SHP77 (cell line): Measurements from ENCODE around the gene HDAC4.
"Not testable (repeated sequence)": the region's sequence is repeated elsewhere in the genome, so short reads cannot be mapped to it uniquely, and the experiment has no call there.

Experiments used
- DNase-seq, 2 experiments: peaks; one replicate each; lab custom pipeline; 2025; lab: John Stamatoyannopoulos, UW

HDAC4 gene

DNA sequence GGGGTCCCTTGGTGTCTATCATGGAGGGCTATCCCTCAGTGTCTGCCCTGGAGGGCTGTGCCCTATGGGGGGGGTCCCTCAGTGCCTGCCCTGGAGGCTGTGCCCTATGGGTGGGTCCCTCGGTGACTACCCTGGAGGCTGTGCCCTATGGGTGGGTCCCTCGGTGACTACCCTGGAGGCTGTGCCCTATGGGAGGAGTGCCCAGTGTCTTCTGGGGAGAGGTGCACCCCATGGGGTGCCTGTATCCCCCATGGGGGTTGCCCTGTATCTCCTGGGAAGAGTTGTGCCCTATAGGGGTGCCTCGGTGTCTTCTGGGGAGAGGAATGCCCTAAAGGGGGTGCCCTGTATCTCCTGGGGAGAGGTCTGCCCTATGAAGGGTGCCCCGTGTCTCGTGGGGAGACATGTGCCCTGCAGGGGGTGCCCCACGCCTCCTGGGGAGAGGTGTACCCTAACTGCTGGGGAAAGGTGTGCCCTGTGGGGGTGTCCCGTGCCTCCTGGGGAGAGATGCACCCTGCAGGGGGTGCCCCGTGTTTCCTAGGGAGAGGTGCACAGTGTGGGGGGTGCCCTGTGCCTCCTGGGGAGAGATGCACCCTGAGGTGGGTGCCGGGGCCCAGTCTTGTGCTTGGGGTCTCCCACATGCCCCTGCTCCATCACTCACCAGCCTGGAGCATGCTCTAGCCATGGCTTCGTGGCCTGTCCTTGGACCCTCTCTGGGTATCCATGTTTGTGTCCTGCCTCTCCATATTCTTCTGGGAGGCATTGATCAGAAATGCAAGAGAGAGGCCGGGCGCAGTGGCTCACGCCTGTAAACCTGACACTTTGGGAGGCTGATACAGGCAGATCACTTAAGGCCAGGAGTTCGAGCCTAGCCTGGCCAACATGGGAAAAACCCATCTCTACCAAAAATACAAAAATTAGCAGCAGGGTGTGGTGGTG, 215.6 kb downstream of the HDAC4 start:
- no peak for DNase-seq

GRCh38 chr2:239184179-239184578, 216.6 kb downstream of the HDAC4 start:
- no peak for DNase-seq

GRCh38 chr2:239182981-239183791, 217.6 kb downstream of the HDAC4 start:
- DNase-seq, result no peak

GRCh38 chr2:239181903-239182581, 218.8 kb downstream of the HDAC4 start:
- DNase-seq, result no peak

DNA sequence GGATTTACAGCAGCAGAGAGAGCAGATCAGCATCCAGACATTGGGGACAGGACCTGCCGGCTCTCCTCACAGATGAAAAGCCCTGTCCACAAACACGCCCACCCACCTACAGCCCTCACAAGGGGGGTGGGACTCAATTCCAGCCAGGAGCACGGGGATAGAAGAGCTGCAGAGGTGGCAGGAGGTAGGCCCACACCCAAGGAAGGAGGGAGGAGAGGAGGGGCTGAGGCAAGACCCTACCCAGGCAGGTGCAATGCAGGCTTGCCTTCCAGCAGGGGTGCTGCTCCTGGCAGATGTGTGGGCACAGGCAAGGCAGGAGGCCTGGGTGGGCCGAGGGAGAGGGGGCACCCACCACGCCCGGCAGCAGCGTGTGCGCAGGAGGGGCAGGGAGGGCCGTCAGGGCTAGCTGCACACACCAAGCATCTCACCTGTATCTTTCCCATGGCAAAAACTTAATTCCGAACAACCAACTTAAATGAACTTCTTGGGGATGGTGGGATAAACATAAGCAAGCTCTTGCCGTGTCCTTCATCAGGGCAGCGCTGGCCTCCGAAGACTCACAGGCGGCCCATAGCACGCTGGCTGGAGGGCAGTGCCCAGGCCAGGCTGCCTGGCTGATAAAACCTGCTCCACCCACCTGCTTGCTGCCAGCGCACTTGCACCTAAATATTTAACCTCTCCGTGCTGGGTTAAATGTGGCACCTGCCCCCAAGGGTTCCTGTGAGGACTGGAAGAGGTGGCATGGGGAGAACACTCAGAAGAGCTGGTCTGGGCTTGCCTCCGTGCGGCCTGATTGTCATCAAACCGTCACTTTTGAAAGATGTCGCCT, 219.5 kb downstream of the HDAC4 start:
- DNase-seq, result no peak

DNA sequence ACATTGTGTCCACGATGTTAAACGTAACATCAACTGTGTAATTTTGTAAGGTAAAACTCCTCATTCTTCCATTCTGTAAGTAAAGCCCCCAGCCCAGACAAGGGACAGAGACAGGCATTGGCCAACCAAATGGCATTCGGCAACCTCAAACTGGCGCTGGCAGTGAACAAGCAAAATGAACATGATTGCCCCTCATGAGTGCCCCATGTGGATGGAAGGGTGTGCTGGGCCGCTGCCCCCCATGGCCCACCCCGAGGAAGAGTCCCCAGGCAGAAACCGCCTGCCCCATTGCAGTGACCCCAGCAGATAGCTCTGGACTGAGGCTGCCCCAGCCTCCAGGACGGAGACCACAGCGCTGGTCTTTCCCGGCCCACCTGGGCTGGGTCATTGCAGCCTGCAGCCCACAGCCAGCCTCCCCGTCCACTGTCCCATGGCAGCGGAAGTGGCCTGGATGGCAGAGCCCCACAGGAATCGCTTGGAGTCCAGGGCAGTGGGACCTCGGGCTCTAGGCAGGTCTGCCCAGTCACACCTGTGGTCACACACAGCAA, 220.2 kb downstream of the HDAC4 start:
- DNase-seq, result no peak

DNA sequence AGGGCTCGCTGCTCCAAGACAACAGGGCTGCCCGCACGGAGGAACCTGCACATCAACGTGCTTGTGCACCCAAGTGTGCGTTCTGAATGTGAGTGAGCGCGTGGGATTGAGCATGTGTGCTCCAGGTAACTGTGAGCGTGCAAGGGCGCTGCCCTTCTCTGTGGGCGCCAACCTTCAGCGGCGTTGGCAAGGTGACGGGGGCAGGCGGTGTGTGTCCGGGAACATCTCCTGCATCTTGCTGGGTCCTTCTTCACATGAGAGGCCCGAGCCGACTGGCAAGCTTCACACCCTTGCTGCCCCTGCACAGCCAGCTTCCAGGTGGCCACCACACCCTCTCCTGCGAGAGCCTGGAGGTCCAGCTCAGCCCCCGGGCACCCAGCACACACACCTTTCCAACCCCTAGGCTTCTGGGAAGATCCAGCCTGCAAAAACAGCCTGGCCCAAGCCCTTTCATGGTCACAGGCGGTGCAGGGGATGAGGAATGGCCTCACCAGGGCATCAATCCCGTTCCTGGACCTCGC, 220.9 kb downstream of the HDAC4 start:
- DNase-seq, result no peak

- no peak for DNase-seq
These were observed 221.9 kb downstream of the HDAC4 start for GRCh38 chr2:239178954-239179353.

DNA sequence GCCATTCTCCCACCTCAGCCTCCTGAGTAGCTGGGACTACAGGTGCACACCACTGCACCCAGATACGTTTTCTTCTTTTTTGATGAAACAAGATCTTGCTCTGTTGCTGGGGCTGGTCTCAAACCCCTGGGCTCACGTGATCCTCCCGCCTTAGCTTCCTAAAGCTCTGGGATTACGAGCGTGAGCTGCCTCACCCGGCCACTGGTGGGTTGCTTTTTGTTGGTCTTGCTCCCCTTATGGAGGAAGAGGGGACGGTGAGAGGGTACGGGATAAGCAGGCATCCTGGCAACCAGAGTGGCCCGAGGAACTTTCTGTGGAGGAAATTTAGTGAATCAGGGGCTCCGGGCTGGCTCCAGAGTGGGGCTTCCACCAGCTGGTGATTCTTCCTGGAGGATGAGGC, 222.3 kb downstream of the HDAC4 start:
- DNase-seq, result no peak

- DNase-seq, result no peak
These were observed 222.9 kb downstream of the HDAC4 start for GRCh38 chr2:239177908-239178307.

- no peak for DNase-seq
These were observed 223.5 kb downstream of the HDAC4 start for GRCh38 chr2:239177325-239177724.

GRCh38 chr2:239176138-239176803, 224.5 kb downstream of the HDAC4 start:
- DNase-seq, result not testable (repeated sequence)

DNA sequence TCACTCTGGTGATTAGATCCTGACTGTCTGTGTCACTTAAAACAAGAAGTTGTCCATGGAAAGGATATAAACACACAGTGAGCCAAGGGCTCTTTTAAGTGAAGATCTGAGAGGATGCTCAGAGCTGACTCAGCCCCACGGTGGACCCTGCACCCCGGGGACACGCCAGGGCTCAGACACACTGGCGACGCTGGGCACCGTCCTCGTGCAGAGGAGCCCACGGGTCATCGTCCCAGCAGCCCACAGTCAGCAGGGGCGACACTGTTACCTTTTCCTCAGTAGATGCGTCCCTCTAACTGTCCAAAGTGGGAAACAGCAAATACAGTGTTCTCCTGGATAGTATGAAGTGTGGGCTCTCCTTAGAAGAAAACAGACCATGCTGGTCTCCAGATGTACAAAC, 225.6 kb downstream of the HDAC4 start:
- no peak for DNase-seq

- no peak for DNase-seq
These were observed 227.5 kb downstream of the HDAC4 start for GRCh38 chr2:239173301-239173700.

DNA sequence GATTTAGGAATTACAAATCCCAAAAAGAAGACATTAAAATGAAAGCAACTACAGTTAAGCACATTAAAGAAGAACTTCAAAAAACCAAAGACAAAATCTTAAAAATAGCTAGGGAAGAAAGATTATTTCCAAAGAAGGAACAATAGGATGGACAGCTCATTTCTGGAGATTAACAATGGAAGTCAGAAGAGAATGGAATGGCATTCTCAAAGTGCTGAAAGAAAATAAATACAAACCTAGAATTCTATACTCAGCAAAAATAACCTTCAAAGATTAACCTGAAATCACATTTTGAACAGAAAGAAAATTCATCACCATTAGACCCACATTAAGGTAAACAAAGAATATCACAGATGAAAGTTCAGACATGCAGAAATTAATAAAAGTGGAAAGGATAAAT, 229.2 kb downstream of the HDAC4 start:
- no peak for DNase-seq

DNA sequence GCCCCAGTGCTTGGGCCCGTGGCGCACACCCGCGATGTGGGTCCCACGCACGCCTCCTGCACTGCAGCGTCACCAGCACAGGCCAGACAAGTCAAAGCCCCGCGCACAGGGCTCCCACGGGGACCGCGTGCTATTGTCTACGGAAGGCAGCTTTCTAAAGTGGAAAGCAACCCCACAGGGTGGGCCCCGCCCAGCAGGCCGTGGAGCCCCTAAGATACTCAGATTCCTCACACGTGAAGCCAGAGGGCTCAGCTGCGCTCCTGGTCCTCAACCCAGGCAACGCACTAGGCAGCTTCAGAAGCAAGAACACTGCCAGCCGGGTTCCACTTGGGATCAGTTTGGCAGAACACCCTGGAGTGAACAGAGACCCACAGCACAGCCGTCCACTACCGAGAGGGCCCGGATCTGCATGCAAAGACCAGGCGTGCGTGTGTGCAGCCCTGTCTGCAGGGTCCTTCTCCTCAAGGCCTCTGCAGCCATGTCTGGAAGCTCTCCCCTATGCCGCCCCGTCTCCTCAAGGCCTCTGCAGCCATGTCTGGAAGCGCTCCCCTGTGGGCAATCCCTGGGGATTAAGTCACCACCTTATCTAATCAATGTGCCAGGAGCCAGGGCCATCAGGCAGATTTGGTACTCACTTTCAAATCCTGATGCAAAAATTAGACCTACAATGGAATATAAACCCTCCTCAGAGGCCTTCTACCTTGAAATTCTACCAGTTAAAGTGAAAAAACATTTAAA, 231.3 kb downstream of the HDAC4 start:
- no peak for DNase-seq

DNA sequence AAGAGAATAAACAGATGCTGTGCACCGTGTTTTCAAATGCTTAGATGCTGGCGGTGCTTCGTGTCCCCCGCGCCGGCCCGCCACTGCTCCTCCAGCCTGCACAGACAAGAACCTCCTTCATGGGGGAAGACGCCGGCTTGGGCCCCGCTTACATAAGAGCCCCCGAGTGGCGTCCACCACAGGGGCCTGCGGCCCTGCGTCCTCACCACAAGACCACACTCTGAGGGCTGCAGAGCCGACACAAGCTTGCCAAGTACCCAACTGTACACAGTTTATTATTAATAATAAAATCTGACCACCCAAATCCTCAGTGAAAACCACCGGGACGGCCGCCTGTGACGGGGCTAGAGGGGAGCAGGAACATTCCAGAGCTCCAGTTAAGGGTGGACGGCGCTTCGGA, 232.2 kb downstream of the HDAC4 start:
- DNase-seq, result no peak

DNA sequence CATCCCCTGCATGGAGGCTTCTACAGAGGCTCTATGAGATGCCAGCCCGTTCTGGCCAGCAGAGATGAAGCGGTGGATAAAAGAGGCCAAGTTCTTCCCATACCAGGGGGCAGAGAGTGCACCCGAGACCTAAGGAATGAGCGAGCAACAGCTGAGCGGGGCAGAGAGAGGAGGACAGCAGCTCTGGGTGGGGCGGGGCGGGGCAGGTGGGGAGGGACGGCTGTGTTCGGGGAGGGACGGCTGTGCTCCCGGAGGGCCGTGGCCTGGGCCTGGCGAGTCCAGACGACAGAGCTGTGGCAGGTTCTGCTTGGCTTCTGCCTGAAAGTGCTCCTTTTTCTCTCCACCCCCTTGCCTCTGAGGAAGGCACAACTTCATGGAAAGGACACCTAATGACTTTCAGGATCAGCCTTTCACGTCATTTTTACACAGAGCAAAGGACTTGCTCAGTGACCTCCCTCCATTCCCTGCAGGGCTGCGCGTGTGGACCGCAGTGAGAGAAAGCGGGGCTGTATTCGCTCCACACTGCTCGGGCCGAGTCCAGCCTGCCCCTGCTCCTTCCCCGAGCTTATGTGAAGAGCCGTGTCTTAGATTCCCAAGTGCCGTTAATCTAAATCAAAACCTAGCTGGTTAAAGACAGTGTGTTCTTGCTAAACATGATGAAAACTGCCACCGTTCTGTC, 232.9 kb downstream of the HDAC4 start:
- no peak for DNase-seq

- no peak for DNase-seq
These were observed 233.7 kb downstream of the HDAC4 start for GRCh38 chr2:239167011-239167673.
